Dorsolateral prefrontal cortex (tissue), 118 donors: ENCODE data around the gene C1QTNF3. TPM values are rescaled to one million over a fixed set of nuclear protein-coding genes. Genes with fewer than 3 reads are reported as not detected.

ENCODE experiments used
- total RNA-seq, 120 experiments: library from RNA; stranded (reverse); gene quantifications; one replicate each; pipeline versions ENCODE4 v1.2.3 to v1.2.4, GENCODE V29; 2022

The C1QTNF3 gene
- total RNA-seq, 120 experiments from 2014 or later, result 6.0 to 26.9 (median 12.5) TPM

Other genes with a start within 250 kb of the C1QTNF3 start
- 1 to 10 TPM in 23 of 120 experiments, under 1 TPM in 94, not detected in 3; 0.07 to 3.3 (median 0.49) TPM for gene ADAMTS12, start 151.2 kb downstream of the C1QTNF3 start, total RNA-seq
- gene RXFP3, start 106.8 kb downstream of the C1QTNF3 start, total RNA-seq, result 1 to 10 TPM in 16 of 120 experiments, under 1 TPM in 81, not detected in 23; 0.25 to 1.9 (median 0.60) TPM
- 1 to 10 TPM in 93 of 120 experiments, under 1 TPM in 27; 0.20 to 5.9 (median 1.5) TPM for gene SLC45A2, start 58.5 kb downstream of the C1QTNF3 start, total RNA-seq
- gene AMACR, start 35.2 kb downstream of the C1QTNF3 start, total RNA-seq, result 10 to 100 TPM in 107 of 120 experiments, 1 to 10 TPM in 13; 5.2 to 32.6 (median 16.9) TPM